ENCODE results near the gene DHX8. TPM values are rescaled to one million over a fixed set of nuclear protein-coding genes. Genes with fewer than 3 reads are reported as not detected.

DHX8 gene
- total and polyA plus RNA-seq, 4 experiments from 2014 or later: 16.1 to 78.2 (median 59.8) TPM

Other genes with a start within 250 kb of the DHX8 start
- 1,000 to 10,000 TPM; 2,221 to 3,168 TPM for gene RNU2-1, start 250.0 kb upstream of the DHX8 start, total RNA-seq
- not detected for gene RNU2-1, start 250.0 kb upstream of the DHX8 start, polyA plus RNA-seq
- 1 to 10 TPM; 1.5 to 1.6 TPM for gene ARL4D, start 85.0 kb upstream of the DHX8 start, total RNA-seq
- gene ARL4D, start 85.0 kb upstream of the DHX8 start, polyA plus RNA-seq: 1 to 10 TPM; 2.3 to 6.8 TPM
- not detected for gene ETV4, start 62.4 kb downstream of the DHX8 start, total RNA-seq
- not detected for gene ETV4, start 62.4 kb downstream of the DHX8 start, polyA plus RNA-seq
- gene MEOX1, start 177.9 kb downstream of the DHX8 start, total RNA-seq: 1 to 10 TPM; 1.7 to 2.1 TPM
- gene MEOX1, start 177.9 kb downstream of the DHX8 start, polyA plus RNA-seq: 1 to 10 TPM; 5.1 to 8.4 TPM